COR-L47 (cell line): Measurements from ENCODE around the gene RTN4RL1.

Experiments used
- DNase-seq: peaks from one replicate; lab custom pipeline; 2025; lab: John Stamatoyannopoulos, UW

Gene RTN4RL1

DNA sequence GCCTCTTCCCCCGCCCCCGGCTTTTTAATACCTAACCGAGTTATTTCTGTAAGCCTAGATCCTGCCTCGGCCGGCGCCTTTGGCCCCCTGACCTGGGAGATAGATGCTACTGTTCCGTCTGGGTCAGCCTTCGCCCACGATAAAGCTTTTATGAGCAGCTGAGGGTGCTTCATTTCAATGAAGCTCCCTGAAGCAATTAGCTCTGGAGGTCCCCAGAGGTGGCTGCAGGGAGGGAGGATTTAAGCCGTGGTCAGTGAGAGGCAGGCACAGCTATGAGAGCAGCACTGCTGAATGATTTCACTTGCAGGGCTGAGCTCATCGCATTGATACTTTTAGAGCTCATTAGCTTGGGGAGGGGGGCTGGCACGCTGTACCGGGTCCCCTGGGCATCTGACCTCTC, 105.9 kb downstream of the RTN4RL1 start:
- DNase-seq, result no peak

DNA sequence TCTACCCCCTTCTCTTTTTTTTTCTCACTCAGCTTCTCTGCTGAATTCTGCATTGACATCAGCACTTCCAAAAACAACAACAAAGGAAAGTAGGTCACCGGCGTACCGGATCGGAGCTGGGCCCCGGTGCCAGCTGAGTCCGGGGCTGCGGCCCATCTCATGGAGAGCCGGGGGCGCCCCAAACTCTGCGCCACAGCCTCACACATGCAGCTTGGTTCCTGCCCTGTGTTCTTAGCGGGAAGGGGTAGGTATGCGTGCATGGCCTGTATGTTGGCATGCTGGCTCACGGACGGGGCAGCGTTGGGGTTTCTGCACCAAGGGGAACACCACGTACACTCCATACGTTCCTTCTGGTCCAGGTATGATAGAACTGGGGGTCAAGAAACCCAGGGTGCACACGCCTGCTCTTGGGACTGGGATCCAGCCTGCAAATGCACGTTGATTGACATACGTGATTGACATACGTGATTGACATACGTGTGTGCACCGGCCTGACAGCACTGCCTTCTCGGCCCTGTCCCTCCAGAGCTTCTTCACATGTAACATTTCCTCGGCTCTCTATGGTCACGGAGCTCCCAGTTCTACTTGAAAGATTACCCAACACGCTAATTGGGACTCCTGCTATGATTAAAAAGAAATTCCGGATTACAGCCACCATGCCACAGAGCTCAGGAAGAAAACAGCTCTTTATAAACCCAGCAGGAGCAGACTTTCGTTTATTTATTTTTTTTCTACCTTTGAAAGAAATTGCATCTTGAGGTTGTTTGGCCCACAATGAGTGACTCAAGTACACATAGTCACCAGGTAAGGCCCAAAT, 106.6 kb downstream of the RTN4RL1 start:
- DNase-seq, result no peak

DNA sequence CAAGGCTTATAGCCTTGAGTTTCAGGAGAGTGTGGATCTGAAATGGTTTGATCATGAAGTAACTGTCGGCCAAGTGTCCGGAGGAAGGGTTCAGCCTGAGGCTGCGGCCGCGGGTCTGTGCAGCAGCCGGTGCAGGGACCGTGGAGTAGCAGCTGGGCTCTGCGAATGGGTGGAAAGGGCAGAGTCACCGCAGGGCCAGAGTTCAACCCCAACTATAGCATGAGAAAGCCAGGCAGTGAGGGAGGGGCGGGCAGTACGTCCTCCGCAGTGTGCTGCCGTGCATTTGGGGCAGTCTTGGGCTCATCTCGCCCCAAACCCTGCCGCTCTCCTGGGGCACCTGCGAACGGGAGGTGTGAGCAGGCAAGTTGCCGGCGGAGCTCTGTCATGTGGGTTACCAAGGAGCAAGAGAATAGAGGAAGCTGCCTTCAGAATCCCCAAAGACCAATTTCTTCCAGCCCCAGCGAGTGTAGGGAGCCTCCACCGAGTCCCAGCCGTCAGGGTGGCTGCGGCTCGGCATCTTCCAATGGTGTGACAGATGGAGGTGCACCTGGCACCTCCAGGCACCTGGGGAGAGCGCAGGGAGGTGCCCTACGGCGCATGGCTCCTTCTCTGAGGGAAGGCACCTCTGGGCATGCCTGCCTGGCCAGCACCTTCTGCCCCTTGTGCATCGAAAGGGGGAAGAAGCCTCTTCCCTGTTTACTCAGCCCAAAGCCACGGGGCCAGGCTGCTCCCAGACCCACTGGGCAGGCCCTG, 108.0 kb downstream of the RTN4RL1 start:
- no peak for DNase-seq

DNA sequence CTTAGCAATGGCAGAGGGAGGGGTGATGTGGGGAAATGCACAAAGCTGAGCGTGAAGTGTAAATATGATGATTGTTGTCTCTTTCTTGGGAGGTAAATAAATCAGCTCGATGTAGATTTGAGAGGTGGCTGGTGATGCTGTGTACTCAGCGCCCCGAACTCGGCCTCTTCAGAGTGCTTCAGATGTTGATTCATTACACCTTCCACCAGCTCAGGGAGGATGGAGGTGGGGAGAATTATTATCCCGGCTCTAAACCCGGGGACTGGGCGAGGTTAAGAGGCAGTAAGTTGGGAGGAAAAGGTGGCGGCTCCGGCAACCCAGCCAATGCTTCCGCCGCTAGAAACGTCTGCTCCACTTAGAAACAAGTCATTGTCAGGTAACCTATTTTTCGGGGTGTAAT, 108.8 kb downstream of the RTN4RL1 start:
- no peak for DNase-seq

- DNase-seq, result no peak
These were observed 109.2 kb downstream of the RTN4RL1 start for GRCh38 chr17:1915889-1916288.

DNA sequence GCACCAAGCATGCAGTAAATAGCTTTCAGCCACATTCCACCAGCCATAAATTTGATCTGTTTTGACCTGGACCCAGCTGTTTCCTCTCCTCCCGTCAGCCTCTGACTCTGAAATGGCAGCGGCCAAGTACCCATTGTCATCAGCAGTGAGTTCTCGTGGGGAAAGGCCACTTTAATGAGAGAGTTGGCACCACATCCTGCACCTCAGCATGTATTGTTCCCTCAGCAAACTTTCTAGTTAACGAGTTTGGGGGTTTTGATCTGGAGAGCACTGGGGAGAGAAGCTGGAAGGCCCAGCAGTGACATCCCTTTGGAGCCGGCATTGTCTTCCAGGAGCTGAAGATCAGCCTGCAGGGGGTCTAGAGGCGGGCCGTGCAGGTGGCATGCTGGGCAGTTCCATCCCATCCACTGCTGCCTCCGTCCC, 110.5 kb downstream of the RTN4RL1 start:
- DNase-seq, result no peak

- no peak for DNase-seq
These were observed 111.4 kb downstream of the RTN4RL1 start for GRCh38 chr17:1913702-1914101.

GRCh38 chr17:1912146-1912545, 113.0 kb downstream of the RTN4RL1 start:
- no peak for DNase-seq

- DNase-seq, result no peak
These were observed 115.1 kb downstream of the RTN4RL1 start for GRCh38 chr17:1909985-1910384.

DNA sequence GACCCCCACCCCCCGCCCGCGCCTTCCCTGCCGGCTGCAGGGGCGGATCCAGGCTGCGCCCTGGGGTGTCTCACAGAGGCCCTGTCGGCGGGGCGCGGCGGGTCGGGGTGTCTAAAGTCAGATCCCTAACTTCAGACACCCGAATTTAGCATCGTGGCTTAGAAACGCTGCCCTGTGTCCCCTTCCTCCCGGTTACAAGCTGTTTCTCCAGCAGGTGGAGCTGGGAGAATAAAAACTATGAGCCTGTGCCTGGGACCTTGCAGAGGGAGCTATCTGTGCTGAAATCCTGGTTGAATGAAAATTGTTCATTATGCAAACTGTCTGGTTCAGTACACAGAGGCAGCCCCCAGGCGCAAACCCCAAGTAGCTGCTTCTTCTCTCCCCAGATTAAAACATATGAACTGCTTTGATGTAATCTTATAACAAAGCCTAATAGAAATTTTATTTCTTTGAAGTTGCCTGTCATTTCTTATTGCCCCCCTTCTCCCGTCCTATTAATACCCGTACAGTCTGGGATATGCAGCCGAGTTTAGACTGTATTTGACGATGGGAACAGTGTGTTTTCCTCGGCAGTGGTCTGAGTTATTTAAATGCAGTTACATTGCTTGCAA, 116.3 kb downstream of the RTN4RL1 start:
- DNase-seq, result peak; percentile 44

DNA sequence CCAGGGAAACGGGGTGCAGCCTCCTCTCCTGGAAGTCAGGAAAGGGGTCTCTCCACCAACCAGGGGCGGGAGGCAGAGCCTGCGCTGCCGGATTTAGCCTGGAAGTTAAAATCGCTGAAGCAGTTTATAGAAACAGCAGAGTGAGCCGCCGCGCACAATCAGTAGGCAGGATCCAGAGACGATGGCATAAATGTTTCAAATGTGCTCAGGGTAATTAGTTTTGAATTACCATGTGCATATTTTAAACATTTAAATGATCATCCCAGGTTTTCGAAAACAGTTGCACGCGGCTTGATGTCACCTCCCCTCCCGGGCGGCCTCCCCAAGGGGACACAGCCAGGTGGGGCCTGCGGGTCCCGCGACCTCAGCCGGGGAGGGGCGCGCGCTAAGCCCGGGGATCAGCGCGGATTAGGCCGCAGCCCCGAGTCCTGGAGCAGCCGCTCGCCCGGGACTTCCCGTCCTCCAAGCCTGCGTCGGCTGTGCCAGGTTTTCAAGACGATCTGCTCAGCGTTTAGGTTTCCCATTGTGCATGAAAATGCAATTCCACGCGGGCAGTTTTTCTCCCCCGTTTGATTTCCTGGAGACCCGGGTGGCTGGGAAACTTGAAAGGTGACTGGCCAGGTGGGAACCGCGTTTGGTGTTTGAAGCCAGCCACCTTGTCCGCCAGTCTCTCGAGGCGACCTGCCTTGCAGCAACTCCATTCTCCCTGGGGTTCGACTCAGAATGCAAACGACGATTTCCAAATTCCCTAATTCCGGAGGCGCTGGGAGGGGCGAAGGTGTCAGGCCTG, 117.0 kb downstream of the RTN4RL1 start:
- no peak for DNase-seq

GRCh38 chr17:1907216-1907631, 117.9 kb downstream of the RTN4RL1 start:
- DNase-seq, result no peak

- DNase-seq, result no peak
These were observed 118.5 kb downstream of the RTN4RL1 start for GRCh38 chr17:1906662-1907101.

- DNase-seq, result peak; percentile 50
These were observed 119.8 kb downstream of the RTN4RL1 start for GRCh38 chr17:1905190-1905913.

DNA sequence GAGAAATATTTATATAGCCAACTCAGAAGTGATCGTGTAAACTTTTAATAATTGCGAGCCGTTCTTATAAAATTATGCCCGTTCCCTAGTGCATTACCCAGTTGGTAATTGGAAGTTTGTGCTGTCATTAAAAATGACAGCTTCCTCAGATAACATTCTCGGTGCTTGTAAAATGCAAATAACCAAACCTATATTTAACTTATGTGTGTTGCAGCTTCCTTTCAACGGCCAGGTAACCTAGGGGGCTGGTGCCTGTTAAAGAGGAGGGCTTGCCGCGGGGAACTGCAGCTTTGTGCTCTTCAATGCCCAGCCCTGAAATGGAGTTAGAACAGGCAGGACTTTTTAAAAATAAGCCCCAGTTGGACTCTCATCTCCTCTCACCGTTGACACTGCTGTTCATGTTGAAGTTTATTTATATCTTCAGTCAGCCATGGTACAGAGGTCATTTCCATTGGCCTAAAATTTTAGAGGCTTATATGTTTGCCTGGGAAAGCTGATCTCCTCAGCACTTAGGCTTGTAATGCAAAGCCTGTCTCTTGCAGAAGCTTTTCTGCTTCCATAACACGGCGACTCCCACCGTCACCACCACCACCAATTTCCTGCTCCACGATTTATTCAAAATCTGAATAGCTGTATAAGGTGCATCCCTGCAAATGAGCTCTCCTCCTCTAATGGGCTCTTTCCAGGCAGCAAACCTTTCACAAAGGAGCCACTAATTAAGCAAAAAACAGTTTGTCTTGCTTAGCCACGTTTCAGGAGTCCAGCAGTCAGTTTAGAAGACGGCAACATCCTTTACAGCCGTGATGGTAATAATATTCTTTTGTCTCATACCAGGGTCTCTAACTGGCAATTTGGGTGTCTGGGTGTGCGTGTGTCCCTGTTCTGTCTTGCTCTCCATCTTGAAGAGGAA, 120.6 kb downstream of the RTN4RL1 start:
- DNase-seq, result no peak

- DNase-seq, result no peak
These were observed 125.6 kb downstream of the RTN4RL1 start for GRCh38 chr17:1899403-1900000.

DNA sequence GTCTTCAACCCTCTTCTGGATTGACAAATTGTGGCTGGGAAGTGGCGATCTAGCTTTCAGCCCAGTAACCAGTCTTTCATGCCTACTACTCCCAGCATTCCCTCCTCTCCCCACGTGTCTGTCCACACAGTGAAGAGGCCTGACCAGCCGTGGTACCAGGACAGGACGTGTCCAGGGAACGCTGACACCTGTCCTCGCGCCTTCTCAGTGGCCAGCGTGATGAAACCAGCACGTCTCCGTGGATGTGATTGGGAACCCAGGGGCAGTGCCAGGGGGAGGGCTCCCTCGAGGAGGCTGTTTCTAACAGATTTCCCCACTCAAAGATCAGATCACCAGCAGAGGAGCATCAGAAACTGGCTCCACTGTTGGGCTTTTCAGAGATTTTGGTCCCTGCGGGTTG, 126.3 kb downstream of the RTN4RL1 start:
- no peak for DNase-seq

DNA sequence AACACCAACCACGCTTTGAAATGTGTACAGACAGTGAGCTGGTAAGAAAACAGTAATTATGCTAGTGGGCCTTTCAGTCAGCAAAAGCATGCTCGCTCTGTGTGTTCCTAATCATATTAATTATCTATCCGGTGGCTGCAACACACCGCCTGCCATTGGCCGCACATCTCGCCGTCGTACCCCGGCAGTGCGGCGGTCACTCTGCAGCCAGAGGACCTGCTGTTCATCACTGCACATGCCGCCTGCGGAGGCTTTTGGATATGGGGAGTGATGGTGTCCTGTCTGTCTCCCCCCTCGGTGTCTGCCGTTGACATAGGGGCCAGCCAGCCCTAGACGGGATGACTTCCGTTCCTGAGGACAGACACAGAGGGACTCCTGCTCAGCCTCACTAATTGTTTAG, 126.8 kb downstream of the RTN4RL1 start:
- DNase-seq, result no peak

GRCh38 chr17:1897105-1897656, 128.0 kb downstream of the RTN4RL1 start:
- DNase-seq, result no peak
